Gastrocnemius medialis (tissue), 4 donors: ENCODE measurements around the gene OR10H2. TPM values are rescaled to one million over a fixed set of nuclear protein-coding genes. Genes with fewer than 3 reads are reported as not detected.

ENCODE experiments used
- ATAC-seq, 2 donors: fragments of 150-250 bp; one replicate each; pipeline ENCODE4 v1.9.1; 2016
- DNase-seq, 2 donors: peaks; one replicate each; pipeline ENCODE4 v3.0.0-alpha.2; 2019
- H3K27ac ChIP-seq, 4 donors: fragments of 200-600 bp; sonication (generic); 1 replicate in 1 of 4; 2 replicates in 3 of 4; pipeline ENCODE4 v1.5.1; 2016 to 2018; ENCODE audit warnings: mild to moderate bottlenecking in 2 of 4, moderate library complexity in 1 of 4
- H3K27me3 ChIP-seq, 3 donors: fragments of 200-600 bp; sonication (generic) in 2 of 3; 1 replicate in 1 of 3; 2 replicates in 2 of 3; pipeline versions ENCODE4 v1.5.1 to v1.6.0; 2016 to 2019; ENCODE audit warnings: mild to moderate bottlenecking in 1 of 3, moderate library complexity in 1 of 3
- H3K36me3 ChIP-seq, 2 donors: fragments of 200-600 bp; sonication (generic) in 1 of 2; one replicate each; pipeline ENCODE4 v1.5.1; 2017 to 2018
- H3K4me1 ChIP-seq, 2 donors: fragments of 200-600 bp; sonication (generic) in 1 of 2; one replicate each; pipeline ENCODE4 v1.5.1; 2016 to 2017; ENCODE audit warnings: mild to moderate bottlenecking in 2 of 2
- H3K4me3 ChIP-seq, 4 donors: fragments of 200-600 bp; sonication (generic) in 3 of 4; 1 replicate in 1 of 4; 2 replicates in 3 of 4; pipeline ENCODE4 v1.5.1; 2016 to 2019; ENCODE audit warnings: mild to moderate bottlenecking in 2 of 4
- H3K9me3 ChIP-seq, 3 donors: fragments of 200-600 bp; sonication (generic) in 2 of 3; 1 replicate in 1 of 3; 2 replicates in 2 of 3; pipeline ENCODE4 v1.5.1; 2016 to 2019
- POLR2A ChIP-seq, 2 donors: fragments of 450-650 bp; IDR thresholded peaks; one replicate each; pipeline ENCODE4 v1.6.1; 2017; ENCODE audit warnings: antibody characterized with exemption in 2 of 2, mild to moderate bottlenecking in 2 of 2, moderate library complexity in 2 of 2
- in situ Hi-C, 4 donors: fragments of 200-750 bp; cut with MboI; loops; one replicate each; pipeline versions ENCODE4 v1.15.0 to v1.8.0; 2017; ENCODE audit warnings: low sequenced_read_pairs in 4 of 4
- intact Hi-C: fragments of 100-400 bp; cut with DNase I; formaldehyde crosslinking; loops from one replicate; pipeline ENCODE4 v1.15.1; 2023; ENCODE audit warnings: low total_unique reads
- total RNA-seq, 4 donors: library from RNA; depleted of rRNA; stranded (reverse); fragments of >200 nt; gene quantifications; one replicate each; pipeline versions ENCODE4 v1.1.0 to v1.2.3, GENCODE V29; 2016
- TF ChIP-seq, protein P1 (sequence below), 5 experiments: fragments of 450-650 bp in 3 of 5; fragments of 200-600 bp in 2 of 5; sonication (generic) in 2 of 5; IDR thresholded peaks in 4 of 5; conservative IDR thresholded peaks in 1 of 5; 1 replicate in 4 of 5; 2 replicates in 1 of 5; pipeline ENCODE4 v1.5.1; 2016 to 2019; ENCODE audit warnings: antibody characterized with exemption in 5 of 5, mild to moderate bottlenecking in 3 of 5, moderate library complexity in 3 of 5

Gene OR10H2
- total RNA-seq, 4 donors from 2014 or later = not detected

- TF ChIP-seq, protein P1, sequence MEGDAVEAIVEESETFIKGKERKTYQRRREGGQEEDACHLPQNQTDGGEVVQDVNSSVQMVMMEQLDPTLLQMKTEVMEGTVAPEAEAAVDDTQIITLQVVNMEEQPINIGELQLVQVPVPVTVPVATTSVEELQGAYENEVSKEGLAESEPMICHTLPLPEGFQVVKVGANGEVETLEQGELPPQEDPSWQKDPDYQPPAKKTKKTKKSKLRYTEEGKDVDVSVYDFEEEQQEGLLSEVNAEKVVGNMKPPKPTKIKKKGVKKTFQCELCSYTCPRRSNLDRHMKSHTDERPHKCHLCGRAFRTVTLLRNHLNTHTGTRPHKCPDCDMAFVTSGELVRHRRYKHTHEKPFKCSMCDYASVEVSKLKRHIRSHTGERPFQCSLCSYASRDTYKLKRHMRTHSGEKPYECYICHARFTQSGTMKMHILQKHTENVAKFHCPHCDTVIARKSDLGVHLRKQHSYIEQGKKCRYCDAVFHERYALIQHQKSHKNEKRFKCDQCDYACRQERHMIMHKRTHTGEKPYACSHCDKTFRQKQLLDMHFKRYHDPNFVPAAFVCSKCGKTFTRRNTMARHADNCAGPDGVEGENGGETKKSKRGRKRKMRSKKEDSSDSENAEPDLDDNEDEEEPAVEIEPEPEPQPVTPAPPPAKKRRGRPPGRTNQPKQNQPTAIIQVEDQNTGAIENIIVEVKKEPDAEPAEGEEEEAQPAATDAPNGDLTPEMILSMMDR (IDR thresholded peaks at IDR 0.05 in 4 of 5, conservative IDR thresholded peaks at IDR 0.05 in 1 of 5) = no peak
- TF ChIP-seq POLR2A (IDR thresholded peaks at IDR 0.05) = no peak
- Histone ChIP-seq H3K27me3 (no peaks in the 10 kb centered on the region), H3K9me3 (no peaks in the 10 kb centered on the region), H3K36me3 (no peaks in the 10 kb centered on the region), H3K4me3 (no peak overlapping the region), H3K4me1 (no peaks in the 10 kb centered on the region), H3K27ac (no peak overlapping the region)
- ATAC-seq (no peak), DNase-seq (no peak)
- intact Hi-C loops = no loop called here
- in situ Hi-C loops = no loop called here
Observed at GRCh38 chr19:15714638-15715037, 13.2 kb upstream of the OR10H2 start.

DNA sequence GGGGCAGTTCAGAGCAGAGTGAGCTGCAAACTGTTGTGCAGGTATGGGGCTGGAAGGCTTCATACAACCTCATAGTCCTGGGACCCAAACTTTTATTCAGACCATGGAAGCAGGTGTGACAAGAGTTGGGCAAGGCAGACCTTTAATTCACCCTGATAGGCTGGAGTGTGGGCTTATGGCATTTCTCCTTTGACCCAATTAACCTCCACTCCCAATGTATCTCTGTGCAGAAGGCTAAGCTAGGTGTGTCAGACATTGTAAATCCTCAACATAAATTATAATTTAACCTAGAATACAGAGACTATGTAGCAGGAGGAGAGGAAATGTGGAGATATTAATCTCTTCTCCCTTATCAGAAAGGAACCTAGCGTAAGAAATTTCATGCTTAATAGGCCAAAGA lies 12.2 kb upstream of the OR10H2 start:
- Histone ChIP-seq H3K27ac (no peak overlapping the region), H3K27me3 (no peaks in the 10 kb centered on the region), H3K9me3 (no peaks in the 10 kb centered on the region), H3K36me3 (no peaks in the 10 kb centered on the region), H3K4me1 (no peaks in the 10 kb centered on the region), H3K4me3 (no peak overlapping the region)
- DNase-seq (no peak), ATAC-seq (no peak)
- intact Hi-C loops = no loop called here
- TF ChIP-seq, protein P1 (IDR thresholded peaks at IDR 0.05 in 4 of 5, conservative IDR thresholded peaks at IDR 0.05 in 1 of 5) = no peak
- TF ChIP-seq POLR2A (IDR thresholded peaks at IDR 0.05) = no peak
- in situ Hi-C loops = no loop called here

DNA sequence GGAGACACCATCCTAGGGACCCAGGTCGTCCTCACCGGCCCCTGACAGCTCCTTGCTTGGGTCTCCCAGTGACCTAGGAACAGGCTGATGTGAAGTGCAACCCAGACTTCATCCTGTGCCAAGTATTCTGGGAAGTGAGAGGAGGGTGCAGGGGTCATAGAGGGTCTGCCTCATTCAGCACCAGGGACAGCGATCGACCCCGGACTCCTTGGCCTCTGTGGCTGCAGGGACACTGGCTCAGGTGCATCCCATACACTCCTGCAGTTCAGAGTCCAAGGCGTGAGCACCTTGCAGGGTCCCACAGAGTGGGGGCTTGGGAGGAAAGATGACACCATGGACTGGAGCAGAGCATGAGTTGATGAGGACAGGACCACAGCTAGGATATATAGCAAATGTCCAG lies 10.0 kb upstream of the OR10H2 start:
- in situ Hi-C loops = no loop called here

DNA sequence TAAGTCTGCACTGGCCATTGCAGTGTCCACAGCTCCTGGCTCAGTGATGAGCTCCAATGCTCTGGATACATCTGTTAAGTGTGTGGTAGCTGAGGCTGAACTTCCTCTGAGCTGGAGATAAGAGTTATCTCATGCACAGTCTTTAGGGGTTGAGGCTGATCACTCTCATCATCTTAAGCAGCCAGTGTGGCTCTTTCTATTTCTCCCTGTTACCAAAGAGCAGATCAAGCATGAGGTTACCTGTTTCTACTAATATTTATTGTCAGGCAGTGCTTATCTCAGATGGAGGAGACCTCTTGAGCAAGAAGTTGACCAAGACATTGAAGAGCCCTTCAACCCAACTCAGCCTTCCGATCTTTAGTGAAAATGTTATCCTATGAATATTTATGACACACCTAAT lies 6.6 kb upstream of the OR10H2 start:
- Histone ChIP-seq H3K9me3 (no peaks in the 10 kb centered on the region), H3K27ac (no peak overlapping the region), H3K27me3 (no peaks in the 10 kb centered on the region), H3K4me1 (no peaks in the 10 kb centered on the region), H3K4me3 (no peak overlapping the region), H3K36me3 (no peaks in the 10 kb centered on the region)
- intact Hi-C loops = no loop called here
- TF ChIP-seq POLR2A (IDR thresholded peaks at IDR 0.05) = no peak
- TF ChIP-seq, protein P1 (IDR thresholded peaks at IDR 0.05 in 4 of 5, conservative IDR thresholded peaks at IDR 0.05 in 1 of 5) = no peak
- DNase-seq (no peak), ATAC-seq (no peak)
- in situ Hi-C loops = no loop called here

More for the DNA sequence above, 10.0 kb upstream of the OR10H2 start:
- TF ChIP-seq POLR2A (IDR thresholded peaks at IDR 0.05) = no peak
- TF ChIP-seq, protein P1 (IDR thresholded peaks at IDR 0.05 in 4 of 5, conservative IDR thresholded peaks at IDR 0.05 in 1 of 5) = no peak
- Histone ChIP-seq H3K27me3 (no peaks in the 10 kb centered on the region), H3K27ac (no peak overlapping the region), H3K4me3 (no peak overlapping the region), H3K9me3 (no peaks in the 10 kb centered on the region), H3K36me3 (no peaks in the 10 kb centered on the region), H3K4me1 (no peaks in the 10 kb centered on the region)
- ATAC-seq (no peak), DNase-seq (no peak)
- intact Hi-C loops = no loop called here

- DNase-seq = no peak
- H3K27me3 ChIP-seq = no peaks in the 10 kb centered on the region
- no peak overlapping the region for H3K27ac ChIP-seq
- no peak for TF ChIP-seq POLR2A (IDR thresholded peaks at IDR 0.05)
- TF ChIP-seq, protein P1 (IDR thresholded peaks at IDR 0.05 in 4 of 5, conservative IDR thresholded peaks at IDR 0.05 in 1 of 5) = no peak
- H3K9me3 ChIP-seq = no peaks in the 10 kb centered on the region
- in situ Hi-C loops (no loop called here), intact Hi-C loops (no loop called here)
- no peaks in the 10 kb centered on the region for H3K36me3 ChIP-seq
- no peak overlapping the region for H3K4me3 ChIP-seq
- ATAC-seq = no peak
- no peaks in the 10 kb centered on the region for H3K4me1 ChIP-seq
Observed at GRCh38 chr19:15722956-15723355, 4.9 kb upstream of the OR10H2 start.
